Dedifferentiated amniotic fluid mesenchymal stem cell (primary cell): ENCODE data around the gene TPP1.

Experiments used
- DNase-seq: peaks from one replicate; pipeline ENCODE4 v3.0.0-alpha.2; 2016; ENCODE audit errors: extremely low spot score

Gene TPP1

GRCh38 chr11:6619004-6619745, at the start of gene TPP1:
Gene TPP1 (minus strand): TSS chr11:6619422. CDS start chr11:6619400, 22 bp downstream.
- peak; percentile 87 for DNase-seq

GRCh38 chr11:6667733-6668374, 48.6 kb upstream of the TPP1 start:
- DNase-seq = no peak

- no peak for DNase-seq
These were observed 47.3 kb upstream of the TPP1 start for GRCh38 chr11:6666302-6667183.

- no peak for DNase-seq
These were observed 45.3 kb upstream of the TPP1 start for GRCh38 chr11:6664551-6664950.

- no peak for DNase-seq
These were observed 44.7 kb upstream of the TPP1 start for GRCh38 chr11:6663794-6664469.

- no peak for DNase-seq
These were observed 41.5 kb upstream of the TPP1 start for GRCh38 chr11:6660712-6661111.

GRCh38 chr11:6658647-6659046, 39.4 kb upstream of the TPP1 start:
- no peak for DNase-seq

- DNase-seq = no peak
These were observed 38.1 kb upstream of the TPP1 start for GRCh38 chr11:6657346-6657745.

GRCh38 chr11:6656936-6657335, 37.7 kb upstream of the TPP1 start:
- no peak for DNase-seq

GRCh38 chr11:6656584-6656915, 37.3 kb upstream of the TPP1 start:
- no peak for DNase-seq

- DNase-seq = no peak
These were observed 36.8 kb upstream of the TPP1 start, which contains the start of gene DCHS1 for GRCh38 chr11:6655790-6656583. Gene DCHS1 (minus strand): TSS chr11:6655809. CDS start chr11:6641613, 14,196 bp downstream.

GRCh38 chr11:6655020-6655789, 36.0 kb upstream of the TPP1 start:
- DNase-seq = no peak

- DNase-seq = no peak
These were observed 35.2 kb upstream of the TPP1 start for GRCh38 chr11:6654281-6655019.

- DNase-seq = no peak
These were observed 34.4 kb upstream of the TPP1 start for GRCh38 chr11:6653656-6654055.

GRCh38 chr11:6653097-6653496, 33.9 kb upstream of the TPP1 start:
- DNase-seq = no peak

- no peak for DNase-seq
These were observed 33.0 kb upstream of the TPP1 start for GRCh38 chr11:6652182-6652581.

GRCh38 chr11:6650980-6651379, 31.8 kb upstream of the TPP1 start:
- no peak for DNase-seq

- no peak for DNase-seq
These were observed 30.9 kb upstream of the TPP1 start for GRCh38 chr11:6650104-6650503.

GRCh38 chr11:6648501-6648900, 29.3 kb upstream of the TPP1 start:
- DNase-seq = no peak

GRCh38 chr11:6647836-6648235, 28.6 kb upstream of the TPP1 start:
- DNase-seq = no peak
